Left cardiac atrium (tissue), 4 donors: ENCODE measurements around the gene FAM174C. TPM values are rescaled to one million over a fixed set of nuclear protein-coding genes. Genes with fewer than 3 reads are reported as not detected.
"Not testable (repeated sequence)": the region's sequence is repeated elsewhere in the genome, so short reads cannot be mapped to it uniquely, and the experiment has no call there.

ENCODE experiments used
- ATAC-seq, 2 donors: fragments of 200-7000 bp; cut with Tn5 transposase; one replicate each; pipeline ENCODE4 v1.9.1; 2020; ENCODE audit warnings: mild to moderate bottlenecking in 2 of 2, moderate library complexity in 2 of 2
- DNase-seq: peaks from one replicate; pipeline ENCODE4 v3.0.0-alpha.2; 2020
- intact Hi-C, 2 donors: fragments of 100-400 bp; cut with DNase I; formaldehyde crosslinking; loops; one replicate each; pipeline versions ENCODE4 v1.14.1 to v1.15.1; 2022 to 2023
- total RNA-seq, 2 donors: library from RNA; stranded (reverse); fragmentation: NEBNext Ultra II Directional; extraction: Animal tissue kit (Norgen Biotek cat#: 25700); gene quantifications; one replicate each; pipeline ENCODE4 v1.2.1, GENCODE V29; 2021
- donor health status: DM: no; HTN: yes; CAD: no.
- donor health status: DM: no; HTN: yes; CAD: no; lungs with severe emphysema.
- donor health status: DM: yes; HTN: yes; CAD: no.
- donor health status: Dilated cardiomyopathy.

Gene FAM174C
- total RNA-seq, 2 donors from 2014 or later: 19.2 to 21.4 TPM

DNA sequence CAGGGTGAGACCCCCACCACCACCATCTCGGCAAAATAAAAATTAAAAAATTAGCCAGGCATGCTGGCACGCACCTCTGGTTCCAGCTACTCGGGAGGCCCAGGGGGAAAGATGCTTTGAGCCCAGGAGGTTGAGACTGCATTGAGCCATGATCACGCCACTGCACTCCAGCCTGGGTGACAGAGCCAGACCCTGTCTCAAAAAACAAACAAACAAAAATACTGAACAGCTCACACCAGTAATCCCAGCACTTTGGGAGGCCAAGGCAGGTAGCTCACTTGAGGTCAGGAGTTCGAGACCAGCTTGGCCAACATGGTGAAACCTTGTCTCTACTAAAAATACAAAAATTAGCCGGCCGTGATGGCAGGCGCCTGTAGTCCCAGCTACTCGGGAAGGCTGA lies 30.0 kb downstream of the FAM174C start:
- DNase-seq, intact Hi-C loops, ATAC-seq: not testable (repeated sequence)

DNA sequence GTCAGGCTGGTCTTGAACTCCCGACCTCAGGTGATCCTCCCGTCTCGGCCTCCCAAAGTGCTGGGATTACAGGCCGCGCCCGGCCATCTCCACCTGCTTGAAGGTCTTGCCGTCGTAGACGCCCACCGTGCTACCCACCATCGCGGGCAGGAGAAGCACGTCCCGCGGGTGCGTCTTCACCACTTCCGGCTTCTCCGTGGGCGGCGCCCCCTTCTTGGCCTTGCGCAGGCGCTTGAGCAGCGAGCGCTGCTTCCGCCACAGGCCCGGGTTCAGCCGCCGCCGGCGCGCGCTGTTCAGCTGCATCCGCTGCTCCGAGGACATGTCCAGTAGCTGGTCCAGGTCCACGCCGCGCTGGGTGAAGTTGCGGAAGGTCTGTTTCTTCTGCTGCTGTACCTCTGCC lies 32.0 kb downstream of the FAM174C start:
- no peak for ATAC-seq
- intact Hi-C loops: no loop called here
- DNase-seq: no peak

DNA sequence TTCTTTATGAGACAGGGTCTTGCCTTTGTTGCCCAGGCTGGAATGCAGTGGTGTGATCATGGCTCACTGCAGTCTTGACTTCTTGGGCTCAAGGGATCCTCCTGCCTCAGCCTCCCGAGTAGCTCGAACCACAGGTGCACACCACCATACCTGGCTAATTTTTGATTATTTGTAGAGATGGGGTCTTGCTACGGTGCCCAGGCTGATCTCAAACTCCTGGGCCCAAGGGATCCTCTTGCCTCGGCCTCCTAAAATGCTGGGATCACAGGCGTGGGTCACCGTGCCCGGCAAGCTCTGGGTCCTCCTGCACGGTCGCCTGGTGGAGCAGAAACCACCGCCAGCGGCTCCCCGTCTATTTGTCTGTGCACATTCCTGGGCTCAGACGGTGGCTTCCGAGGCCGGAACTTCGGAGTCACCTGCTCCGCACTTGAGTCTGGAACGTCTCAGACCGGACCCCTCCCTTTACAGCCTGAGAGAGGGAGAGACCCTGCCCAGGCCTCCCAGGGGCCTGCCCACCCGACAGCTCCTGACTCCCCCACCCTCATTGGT lies 32.5 kb downstream of the FAM174C start:
- DNase-seq (no peak), ATAC-seq (no peak)
- intact Hi-C loops: no loop called here

DNA sequence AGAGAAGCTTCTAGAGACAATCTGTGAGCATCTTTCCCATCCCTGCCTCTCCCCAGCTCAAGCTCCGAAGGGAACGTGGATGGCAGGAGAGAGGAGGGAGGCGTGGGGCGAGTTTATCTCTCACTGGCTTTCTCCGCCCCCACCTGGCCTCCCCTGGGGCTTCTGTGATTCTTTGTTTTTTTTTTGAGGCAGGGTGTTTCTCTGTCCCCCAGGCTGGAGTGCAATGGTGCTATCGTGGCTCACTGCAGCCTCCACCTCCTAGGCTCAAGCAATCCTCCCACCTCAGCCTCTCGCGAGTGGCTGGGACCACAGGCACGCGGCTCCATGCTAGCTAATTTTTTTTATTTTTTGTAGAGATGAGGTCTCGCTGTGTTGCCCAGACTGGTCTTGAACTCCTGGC lies 33.4 kb downstream of the FAM174C start:
- ATAC-seq (no peak), DNase-seq (no peak)
- intact Hi-C loops: no loop called here

DNA sequence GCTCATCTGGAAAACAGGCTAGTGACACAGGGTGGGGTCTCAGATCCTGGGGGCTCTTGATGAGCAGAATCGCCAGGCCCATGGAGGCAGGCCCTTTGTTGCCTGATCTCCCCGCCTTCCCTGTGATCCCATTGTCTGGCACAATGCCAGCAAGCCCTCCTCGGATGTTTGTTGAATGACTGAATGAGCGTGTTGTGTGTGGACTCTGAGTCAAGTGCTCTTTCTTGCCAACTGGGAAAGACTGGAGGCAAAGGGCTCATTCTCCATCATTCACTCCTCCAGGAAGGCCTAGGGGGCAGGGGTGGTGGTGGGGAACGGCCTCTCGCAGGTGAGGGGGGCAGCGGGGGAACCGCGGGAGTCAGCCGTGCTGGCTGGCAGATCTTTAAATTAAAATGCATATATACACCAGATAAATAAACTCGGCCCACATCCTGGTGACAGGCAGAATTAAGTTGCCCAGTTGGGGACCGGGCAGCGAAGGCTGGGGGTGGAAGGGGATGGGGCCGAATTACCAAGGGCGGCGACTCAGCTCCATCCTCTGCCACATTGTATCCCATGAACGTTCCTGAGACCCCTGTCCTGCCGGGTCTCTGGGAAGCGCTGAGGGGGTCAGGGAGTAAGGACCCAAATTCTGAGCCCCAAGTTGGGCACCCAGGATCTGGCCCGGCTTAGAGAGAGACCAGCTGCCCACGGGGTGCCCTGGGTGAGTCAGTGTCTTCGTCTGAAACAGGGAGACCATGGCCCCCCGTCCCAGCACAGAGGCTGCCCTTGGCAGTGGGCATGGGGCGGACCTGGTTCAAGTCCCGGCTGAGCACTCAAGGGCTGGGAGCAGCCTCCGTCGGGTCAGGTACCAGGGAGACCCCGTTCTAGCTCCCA lies 34.9 kb downstream of the FAM174C start:
- intact Hi-C loops: no loop called here
- DNase-seq (no peak), ATAC-seq (no peak)

DNA sequence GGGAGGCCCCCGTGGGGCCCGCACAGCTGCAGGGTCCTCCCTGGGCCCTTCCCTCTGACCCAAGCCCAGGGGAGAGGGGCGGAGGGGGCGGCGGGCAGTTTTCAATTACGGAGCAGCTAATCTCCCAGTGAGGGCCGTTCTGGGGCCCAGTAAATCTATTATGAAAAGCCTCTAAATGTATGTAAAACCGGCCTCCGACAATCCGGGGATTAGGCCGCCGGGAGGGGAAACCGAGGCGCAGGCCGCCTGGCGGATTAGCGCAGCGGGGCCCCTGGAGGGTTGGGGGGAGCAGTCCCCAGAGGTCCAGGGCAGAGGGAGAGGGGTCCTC lies 35.5 kb downstream of the FAM174C start:
- no peak for ATAC-seq
- intact Hi-C loops: no loop called here

DNA sequence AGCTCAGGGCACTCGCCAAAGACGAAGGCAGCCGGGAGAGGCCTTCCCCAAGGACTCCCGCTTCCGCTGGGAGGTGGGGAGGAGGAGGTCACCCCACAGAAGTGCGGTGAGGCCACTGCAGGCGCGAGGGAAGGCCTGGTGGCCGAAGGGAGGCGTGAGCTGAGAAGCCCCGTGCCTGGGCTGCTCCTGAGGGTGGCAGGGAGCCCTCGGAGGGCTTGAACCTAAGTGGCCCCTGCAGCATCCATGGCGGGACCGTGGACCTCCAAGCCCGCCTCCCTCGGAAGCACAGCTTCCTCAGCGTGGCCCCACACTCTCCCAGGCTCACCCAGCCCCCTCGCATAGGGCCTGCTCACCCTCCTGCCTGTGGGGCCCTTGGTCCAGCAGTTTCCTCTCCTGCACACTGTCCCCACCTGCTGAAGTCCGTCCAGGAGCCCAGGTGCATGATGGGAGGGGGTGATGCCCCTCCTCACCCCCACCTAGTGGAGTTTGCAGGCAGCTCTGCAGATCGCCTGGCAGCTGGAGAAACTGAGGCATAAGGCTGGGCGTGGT lies 36.3 kb downstream of the FAM174C start:
- DNase-seq (no peak), ATAC-seq (no peak)
- intact Hi-C loops: no loop called here

More for the DNA sequence above, 35.5 kb downstream of the FAM174C start:
- DNase-seq: no peak

DNA sequence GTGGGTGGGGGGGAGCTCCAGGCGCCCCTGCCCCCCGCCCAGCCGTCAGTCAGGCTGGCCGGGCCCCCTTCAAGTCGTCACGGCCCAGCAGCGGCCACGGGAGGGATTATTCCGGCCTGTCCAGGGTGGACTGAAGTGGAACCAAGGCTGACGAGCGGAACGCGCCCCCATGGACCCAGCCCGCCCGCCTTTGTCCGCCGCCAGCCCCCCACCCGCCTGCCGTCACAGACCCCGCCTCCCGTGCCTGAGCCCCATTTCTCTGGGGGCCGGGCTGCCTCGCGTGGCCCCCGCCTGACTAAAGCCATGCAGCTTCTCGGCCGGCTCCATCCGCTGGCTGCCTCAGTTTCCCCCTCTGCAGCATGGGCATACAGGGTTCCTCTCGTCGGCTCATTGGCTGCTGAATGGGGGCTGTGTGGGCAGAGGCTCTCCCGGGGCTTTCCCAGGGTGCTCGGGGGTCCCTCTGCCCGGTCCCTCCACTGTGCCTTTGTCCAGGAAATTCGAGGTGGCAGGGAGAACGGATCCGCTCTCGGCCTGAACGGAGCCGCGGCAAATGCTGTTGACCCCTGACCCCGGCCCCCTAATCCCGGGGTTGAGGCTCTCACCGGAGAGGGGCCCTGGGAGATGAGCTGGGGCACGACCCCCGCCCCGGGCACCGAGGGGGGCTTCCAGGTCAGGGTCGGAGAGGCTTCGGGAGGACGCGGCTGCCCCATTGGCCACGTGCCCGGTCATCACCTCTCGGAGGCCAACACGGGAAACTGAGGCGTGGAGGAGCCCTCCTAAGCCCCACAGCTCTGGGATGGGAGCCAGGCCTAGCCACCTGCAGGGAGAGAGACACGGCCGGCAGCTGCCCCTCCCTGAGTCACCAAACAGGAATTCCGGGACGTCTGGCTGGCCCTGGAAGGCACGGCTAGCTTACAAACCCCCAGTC lies 37.7 kb downstream of the FAM174C start:
- no peak for ATAC-seq
- intact Hi-C loops: no loop called here
- DNase-seq: no peak

DNA sequence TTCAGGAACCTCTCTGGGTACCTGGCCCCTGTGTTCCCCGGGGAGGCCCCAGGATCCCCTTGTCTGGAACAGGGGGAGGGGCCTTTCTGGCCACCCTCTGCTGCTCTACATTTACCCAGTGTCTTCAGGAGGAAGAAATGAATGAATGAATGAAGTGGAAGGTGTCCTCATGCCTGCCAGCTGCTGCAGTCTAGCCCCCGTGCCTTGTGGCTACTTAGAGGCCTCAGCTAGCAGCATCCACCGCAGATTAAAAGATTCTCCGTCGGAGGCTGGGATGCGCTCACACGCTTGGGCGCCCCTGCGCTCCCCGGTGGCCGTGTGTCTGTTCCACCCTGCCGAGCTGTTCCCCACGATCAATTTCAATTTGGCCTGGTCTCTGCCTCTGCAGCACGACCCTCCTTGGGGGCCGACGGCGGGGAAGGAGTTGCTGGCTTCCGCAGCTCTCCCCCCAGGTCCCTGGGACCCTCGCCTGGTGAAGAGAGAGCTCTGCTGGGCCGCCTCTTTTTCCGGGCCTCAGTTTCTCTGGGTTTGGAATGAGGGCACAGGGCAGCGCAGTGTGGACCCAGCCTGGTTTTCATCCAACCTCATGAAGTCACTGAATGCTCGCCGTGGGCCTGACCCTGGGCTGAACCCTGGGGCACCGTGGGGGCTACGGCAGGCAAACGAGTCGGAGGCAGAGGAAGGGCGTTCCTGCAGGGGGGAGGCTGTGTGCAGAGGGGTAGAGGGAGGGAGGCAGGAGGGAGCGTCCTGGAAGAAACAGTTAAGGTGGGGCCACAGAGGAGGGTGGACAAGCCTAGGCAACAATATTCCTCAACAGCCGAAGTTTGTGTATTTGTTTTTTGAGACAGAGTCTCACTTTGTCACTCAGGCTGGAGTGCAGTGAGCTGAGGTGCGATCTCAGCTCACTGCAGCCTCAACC lies 38.6 kb downstream of the FAM174C start:
- DNase-seq: no peak
- ATAC-seq: no peak
- intact Hi-C loops: no loop called here

DNA sequence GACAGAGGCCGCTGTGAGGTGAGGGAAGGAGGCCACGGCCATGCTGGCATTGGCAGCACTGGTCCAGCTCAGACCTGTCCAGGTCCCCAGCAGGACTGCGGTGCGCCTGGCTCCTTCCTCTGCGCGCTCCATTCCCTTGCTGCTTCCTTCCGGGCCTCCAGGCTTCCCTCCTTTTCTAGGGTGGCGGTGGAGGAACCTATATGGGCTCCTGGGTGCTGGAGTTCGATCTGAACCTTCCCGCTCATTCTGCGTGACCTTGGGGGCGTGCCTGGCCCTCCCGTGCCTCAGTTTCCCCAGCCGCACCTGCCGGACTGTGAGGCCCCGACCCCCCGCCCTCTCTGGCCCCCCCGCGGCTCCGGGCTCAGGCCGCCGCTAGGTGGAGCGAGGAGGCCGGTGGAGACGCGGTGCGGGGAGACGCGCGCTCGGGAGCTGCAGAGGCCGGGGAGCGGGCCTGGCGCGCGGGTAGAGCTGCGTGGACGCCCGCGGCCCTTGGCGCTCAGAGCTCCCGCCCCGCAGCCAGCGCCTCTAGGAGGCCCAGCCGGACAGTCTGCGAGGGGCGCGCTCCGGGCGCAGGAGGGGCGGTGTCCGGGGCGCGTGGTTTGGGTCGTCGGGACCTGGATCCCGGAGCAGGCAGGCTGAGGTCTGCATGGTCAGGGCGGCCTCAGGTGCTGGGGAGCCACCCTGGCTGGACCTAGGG lies 40.3 kb downstream of the FAM174C start:
- intact Hi-C loops: no loop called here
- DNase-seq: peak; percentile 61
- ATAC-seq: peak; percentile 87

DNA sequence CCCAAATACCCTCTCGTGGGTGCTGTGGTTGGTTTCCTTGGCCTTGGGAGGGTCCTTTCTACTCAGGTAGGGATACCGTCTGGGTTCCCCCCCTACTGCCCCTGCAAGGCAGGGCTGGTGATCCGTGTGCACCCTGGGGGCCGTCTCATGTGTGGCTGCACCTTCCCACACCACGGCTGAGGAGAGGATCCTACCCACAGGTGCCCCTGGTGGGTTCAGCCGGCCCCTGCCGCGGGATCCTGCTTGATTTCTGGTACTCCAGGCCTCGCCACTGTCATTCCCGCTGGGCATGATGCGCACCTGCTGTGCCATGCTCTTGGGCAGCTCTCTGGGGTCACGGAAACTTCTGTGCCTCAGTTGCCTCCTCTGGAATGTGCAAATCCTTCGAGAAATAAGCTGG lies 41.1 kb downstream of the FAM174C start:
- no peak for DNase-seq
- no peak for ATAC-seq
- intact Hi-C loops: no loop called here

DNA sequence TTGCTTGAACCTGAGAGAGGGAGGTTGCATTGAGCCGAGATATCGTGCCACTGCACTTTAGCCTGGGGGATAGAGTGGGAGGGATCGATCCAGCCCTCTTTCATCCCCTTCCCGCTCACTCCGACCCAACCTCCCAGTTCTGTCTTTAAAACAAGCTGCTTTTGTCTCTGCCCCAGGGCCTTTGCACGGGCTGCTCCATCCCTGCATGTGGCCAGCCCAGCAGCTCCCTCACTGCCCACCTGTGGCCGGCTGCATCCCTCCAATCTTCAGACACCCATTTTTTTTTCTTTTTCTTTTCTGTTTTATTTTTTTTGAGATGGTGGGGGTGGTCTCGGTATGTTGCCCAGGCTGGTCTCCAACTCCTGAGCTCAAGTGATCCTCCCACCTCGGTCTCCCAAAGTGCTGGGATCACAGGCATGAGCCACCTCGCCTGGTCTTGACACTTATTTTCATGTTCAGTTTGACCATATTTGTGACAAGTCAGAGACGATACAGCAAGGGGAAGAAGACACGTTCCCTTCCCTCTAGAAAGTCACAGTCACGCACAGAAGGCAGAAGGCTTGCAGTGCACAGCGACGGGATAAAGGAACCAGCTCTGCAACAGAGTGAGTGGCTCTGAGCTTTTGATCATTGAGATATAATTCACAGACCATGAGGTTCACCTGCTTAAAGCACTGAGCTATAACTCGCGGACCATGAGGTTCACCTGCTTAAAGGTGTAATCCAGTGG lies 42.1 kb downstream of the FAM174C start:
- ATAC-seq (no peak), DNase-seq (no peak)
- intact Hi-C loops: no loop called here

DNA sequence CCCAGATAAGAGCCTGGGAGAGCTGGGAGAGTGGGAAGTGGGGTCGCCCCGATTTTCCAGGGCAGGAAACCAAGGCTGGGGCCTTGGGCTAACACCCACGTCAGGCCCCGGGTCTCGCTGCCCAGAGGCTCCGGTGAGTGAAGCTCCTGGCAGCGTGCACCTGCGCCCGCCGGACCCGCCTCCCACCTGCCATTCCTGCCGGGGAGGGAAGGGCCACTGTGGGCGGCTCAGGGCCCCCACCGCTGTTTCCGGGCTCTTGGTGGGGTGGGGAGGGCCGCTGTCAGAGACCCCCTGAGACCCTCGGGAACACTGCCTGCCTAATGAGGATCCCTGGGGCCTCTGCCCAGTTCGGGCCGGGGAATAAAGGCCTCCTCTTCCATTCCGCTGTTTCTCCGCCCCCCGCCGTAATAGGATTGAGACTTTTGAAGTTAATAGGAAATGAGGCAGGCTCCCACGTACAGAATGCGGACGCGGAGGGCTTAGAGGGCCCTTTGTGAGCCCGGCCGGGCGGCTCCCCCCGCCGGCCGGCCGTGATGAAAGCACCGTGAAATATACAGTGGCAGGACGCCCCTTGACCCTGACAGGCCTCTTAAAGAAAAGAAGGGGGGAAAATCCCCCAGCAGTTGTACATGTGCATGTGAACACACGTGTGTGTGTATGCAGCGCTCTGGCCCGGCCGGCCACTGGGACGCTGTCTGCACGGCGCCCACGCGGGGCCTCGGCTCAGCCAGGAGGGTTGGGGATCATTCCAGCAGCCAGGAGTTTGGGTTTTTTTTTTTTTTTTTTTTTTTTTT lies 43.5 kb downstream of the FAM174C start:
- DNase-seq (no peak), ATAC-seq (no peak)
- intact Hi-C loops: no loop called here

DNA sequence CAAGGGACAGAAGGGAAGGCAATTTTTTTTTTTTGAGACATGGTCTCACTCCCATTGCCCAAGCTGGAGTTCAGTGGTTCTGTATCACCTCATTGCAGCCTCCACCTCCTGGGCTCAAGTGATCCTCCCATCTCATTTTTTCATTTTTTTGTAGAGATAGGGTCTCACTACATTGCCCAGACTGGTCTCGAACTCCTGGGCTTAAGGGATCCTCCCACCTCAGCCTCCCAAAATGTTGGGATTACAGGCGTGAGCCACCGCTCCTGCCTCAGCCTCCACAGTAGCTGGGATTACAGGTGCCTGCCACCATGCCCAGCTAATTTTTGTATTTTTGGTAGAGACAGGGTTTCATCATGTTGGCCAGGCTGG lies 44.9 kb downstream of the FAM174C start:
- DNase-seq, ATAC-seq, intact Hi-C loops: not testable (repeated sequence)

DNA sequence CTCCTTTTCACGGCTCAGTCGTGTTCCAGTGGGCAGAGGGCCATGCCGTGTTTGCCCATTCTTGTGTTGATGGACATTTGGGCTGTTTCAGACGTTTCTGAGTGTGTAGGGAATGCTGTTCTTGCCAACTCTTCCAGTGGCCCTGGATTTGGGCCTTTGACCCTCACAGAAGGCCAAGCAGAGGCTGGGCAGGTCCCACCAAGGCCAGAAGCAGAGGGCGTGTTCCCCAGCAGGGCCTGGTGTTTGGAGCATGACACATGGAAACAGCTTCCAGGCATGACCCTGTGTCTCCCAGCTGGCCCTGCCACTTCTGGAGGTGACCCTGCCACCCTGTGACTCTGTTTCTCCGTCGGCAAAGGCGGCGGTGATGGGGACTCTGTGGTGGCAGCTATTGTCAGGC lies 46.2 kb downstream of the FAM174C start:
- DNase-seq: no peak
- intact Hi-C loops: no loop called here
- ATAC-seq: no peak

DNA sequence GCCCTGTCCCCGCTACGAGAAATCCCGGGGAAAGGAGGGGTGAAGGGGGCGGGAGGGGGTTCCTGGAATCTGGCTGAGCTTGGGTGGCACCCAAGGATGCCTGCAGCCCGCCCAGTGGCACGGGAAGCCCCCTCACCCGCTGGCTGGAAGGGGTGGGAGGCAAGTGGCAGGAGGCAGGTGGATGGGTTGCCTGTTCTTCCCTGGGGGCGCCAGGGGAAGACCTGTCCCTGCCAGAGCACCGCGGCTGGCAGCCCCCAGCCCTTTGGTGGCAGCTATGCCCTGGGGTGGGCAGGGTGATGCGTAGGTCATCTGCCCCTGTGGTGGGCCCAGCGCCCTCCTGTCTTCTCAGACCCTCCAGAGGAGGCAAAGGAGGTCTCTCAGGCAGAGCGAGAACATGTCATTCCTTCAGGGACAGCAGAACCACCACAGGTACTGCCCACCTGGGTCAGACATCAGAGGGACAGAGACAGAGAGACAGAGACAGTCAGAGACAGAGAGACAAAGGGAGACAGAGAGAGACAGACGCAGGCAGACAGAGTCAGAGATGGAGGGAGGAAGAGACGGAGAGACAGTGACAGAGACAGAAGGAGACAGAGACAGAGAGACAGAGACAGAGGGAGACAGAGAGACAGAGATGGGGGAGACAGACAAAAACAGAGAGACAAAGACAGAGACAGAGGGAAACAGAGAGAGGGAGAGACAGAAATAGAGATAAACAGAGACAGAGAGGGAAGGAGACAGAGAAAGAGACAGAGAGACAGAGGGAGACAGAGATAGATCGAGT lies 47.1 kb downstream of the FAM174C start:
- intact Hi-C loops: no loop called here
- no peak for DNase-seq
- ATAC-seq: no peak
